Stimulated activated CD8-positive, alpha-beta memory T cell treated with anti-CD3 and anti-CD28 coated beads, Interleukin-12 subunit alpha, Interleukin-12 subunit beta, amount 100 ng/mL, for 24 hours (primary cell): ENCODE results near the gene CDCA7.
"Not testable (repeated sequence)": the region's sequence is repeated elsewhere in the genome, so short reads cannot be mapped to it uniquely, and the experiment has no call there.

ENCODE experiments used
- DNase-seq: peaks from one replicate; pipeline ENCODE4 v3.0.0-alpha.2; 2020; ENCODE audit errors: extremely low read depth

The CDCA7 gene

GRCh38 chr2:173359231-173359630, 4.6 kb downstream of the CDCA7 start:
- no peak for DNase-seq

DNA sequence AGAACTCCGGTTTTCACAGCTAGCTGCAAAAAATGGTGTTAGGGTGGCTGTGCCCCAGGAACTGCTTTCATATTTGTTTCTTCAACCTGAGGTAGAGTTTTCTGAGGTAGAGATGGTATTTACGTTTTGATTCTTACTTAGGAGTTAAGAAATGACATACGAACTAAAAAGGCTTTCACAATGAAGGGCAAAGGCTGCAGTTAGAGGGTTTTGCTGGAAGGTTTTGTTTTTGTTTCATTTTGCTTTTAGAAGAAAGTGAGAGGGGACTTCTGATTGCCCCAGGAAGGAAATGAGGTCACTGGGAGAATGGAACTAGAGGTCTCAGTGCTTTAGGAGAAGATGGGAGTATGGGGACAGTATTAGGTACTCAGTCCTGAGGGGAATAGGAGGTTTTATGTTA, 15.5 kb downstream of the CDCA7 start:
- no peak for DNase-seq

DNA sequence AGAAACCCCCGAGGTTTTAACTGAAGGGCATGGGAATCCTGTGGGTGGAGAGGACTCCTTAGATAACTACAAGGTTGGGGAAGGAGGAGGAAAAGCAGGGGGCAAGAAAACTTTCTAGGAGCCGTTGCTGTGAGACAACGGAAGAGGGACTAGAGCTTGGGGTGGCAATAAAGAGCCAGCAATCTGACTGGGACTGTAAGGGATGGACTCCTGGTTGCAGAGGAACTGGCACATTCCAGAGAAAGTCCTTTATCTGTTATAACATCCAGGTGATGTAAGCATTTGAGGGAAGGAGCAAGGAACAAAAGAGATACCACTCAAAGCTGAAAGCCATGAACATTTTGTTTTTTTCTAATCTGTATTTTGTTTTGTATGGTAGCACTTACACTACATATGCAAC, 16.4 kb downstream of the CDCA7 start:
- no peak for DNase-seq

- no peak for DNase-seq
Observed at GRCh38 chr2:173373290-173373689, 18.6 kb downstream of the CDCA7 start.

DNA sequence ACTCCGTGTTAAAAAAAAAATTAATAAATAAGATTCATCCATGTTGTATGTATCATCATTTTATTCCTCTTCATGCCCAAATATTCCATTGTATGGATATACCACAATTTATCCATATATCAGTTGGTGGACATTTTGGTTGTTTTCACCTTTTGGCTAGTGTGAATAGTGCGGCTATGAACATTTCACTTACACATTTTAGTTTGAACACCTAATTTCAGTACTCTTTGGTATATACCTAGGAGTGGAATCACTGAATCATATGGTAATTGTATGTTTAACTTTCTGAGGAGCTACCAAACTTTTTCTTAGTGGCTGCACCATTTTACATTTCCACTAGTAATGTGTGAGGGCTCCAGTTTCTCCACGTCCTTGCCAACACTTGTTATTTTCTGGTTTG, 20.0 kb downstream of the CDCA7 start:
- no peak for DNase-seq

DNA sequence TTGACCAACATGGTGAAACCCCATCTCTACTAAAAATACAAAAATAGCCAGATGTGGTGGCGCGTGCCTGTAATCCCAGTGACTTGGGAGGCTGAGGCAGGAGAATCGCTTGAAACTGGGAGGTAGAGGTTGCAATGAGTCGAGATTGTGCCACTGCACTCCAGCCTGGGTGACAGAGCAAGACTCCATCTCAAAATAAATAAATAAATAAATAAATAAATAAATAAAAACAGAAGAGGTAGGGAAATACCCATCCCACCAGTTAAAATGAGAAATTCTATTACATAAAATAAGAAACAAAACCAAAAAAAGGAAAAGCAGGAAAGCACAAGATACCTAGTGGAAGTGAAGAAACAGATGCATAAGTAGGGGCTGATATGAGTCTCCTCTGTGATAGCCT, 30.9 kb downstream of the CDCA7 start:
- DNase-seq: not testable (repeated sequence)

- DNase-seq: no peak
Observed at GRCh38 chr2:173386021-173386737, 31.5 kb downstream of the CDCA7 start.

DNA sequence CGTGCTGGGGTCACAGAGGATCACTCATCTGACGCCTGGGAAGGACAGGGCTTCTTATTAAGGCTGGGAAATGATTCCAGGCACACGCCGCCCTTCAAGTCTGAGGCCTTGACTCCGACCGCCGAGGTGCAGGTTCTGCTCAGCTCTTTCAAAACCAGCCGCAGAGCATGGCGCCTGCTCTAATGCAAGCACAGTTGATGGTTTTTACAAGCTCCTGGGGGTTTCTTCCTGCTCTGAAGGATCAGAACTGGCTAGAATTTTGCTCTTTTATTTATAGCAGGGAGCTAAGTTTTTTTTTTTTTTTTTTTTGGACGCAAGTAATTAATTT, 32.0 kb downstream of the CDCA7 start:
- DNase-seq: no peak

DNA sequence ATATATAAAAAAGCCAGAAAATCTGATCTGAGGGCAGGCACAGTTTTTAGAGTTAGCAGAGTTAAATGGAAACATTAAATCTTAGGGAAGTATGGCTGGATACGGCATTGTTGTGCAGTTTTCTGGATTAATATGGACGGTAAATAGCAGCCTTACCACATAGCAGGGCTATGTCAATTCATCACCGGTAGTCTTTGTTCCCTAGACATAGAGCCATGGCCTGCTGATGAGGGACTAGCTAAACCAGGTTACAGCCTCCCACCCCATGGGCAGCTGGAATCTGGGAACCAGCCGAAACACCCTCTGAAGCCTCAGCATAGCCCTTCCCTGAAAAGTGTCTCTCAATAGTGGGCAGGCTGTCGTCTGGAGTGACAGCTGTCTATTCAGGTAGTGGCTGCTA, 32.4 kb downstream of the CDCA7 start:
- DNase-seq: no peak

DNA sequence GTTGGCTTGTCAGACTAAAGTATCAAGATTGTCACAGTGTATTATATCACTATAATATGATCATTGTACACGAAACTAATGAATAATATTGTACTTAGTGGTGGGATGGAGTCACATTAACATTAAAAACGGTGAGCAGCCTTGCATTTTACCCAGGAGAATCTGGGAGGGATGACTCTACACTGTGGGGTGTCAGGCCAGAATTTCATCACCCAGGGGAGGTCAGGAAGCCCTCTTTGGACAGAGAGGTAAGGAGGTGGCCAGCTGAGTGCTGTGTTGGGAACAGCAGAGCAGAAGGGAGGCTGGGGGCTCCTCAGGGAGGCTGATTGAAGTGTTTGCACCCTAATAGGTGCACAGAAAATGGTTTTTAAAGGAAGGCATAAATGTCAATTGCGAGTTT, 33.0 kb downstream of the CDCA7 start:
- no peak for DNase-seq

GRCh38 chr2:173388795-173389194, 34.1 kb downstream of the CDCA7 start:
- no peak for DNase-seq

- DNase-seq: no peak
Observed at GRCh38 chr2:173390036-173390435, 35.4 kb downstream of the CDCA7 start.

DNA sequence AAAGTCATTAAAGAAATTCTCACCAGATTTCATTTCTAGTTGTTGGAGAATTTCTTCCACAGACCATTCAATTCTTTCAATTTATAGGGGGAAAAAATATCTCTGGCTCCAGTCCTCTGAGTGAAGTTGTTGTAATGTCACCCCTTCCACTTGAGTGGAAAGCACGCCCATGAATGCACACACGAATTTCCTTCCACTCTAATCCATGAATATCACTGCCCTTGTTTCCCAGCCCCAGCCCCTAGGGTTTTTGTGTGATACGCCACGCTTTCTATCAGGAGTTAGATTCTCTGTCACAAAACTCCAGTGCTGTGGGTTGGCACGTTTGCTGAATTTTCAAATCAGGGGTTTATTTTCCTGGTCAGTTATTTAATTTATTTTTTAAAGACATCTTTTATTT, 38.1 kb downstream of the CDCA7 start:
- no peak for DNase-seq

DNA sequence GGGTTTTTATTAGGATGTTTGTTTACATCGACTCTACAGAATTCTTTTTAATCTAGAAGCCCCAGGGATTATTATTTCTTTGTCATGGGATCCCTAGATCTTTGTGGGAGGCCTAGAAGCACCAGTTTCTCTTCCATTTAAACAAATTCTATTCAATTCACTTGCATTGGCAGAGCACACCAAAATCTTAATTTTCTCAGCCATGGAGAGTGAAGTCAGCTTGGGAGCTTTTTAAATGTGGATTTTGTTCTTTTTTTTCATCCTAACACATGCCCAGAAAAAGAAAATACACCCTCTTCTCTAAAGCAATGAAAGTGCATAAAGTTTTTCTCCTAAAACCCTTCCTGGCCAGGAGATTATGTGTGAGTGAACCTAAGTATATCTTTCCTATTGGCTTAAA, 38.5 kb downstream of the CDCA7 start:
- no peak for DNase-seq

DNA sequence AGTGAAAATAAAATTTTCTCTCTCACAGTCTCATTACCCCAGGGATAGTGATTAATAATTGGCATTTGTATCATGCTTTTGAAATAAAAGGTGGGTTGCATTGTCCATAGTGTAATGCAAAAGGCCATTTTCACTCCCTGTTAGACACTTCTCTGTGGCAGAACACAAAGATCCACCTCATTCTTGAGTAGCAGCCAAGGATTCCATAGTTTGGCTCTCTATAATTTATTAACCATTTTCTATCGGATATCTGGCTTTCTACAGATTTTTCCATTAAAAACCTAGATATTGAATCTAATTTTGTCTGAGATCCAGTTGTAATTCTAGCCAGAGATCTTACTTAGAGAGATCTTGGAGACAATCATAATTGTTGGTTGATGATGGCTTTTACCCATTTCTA, 39.0 kb downstream of the CDCA7 start:
- no peak for DNase-seq

DNA sequence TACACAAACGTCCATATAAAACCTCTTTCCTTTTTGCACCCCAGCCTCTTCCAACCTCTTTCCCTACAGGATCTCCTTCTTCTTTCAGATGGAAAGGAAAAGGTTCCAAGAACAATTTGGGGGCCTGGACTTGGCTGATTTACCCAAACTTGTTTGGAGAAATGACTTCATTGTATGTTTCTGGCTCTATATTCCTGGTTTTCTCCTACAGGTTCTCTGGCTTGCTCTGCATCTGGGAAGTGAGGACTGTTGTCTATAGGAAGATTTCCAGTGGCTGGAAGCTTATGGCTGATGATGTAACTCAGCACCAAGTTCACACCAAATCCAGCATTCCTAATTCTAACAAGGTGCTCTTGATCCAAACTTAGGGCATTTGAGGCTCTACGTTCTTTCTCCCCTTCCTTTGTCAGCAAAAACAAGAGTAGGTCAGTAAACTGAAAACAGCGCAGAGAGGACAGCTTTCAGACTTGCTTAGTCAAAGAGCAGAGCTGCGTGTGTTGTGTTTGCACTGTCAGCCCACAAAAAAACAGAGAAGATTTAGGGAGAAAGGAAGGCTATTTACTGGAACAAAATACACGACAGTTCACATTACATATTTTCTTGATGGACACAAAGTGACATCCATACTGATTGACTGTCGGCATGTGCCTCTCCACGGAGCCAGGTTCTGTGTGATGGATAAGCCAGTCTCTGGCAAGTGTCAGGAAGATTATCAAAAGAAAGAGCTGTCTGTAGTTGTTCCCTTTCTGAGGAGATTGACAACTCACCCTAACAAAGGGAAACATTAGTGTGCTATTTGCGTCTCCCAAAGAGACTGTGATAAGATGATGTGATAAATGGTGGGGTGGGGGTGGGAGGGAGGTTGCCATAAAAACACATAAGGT, 39.7 kb downstream of the CDCA7 start:
- no peak for DNase-seq

DNA sequence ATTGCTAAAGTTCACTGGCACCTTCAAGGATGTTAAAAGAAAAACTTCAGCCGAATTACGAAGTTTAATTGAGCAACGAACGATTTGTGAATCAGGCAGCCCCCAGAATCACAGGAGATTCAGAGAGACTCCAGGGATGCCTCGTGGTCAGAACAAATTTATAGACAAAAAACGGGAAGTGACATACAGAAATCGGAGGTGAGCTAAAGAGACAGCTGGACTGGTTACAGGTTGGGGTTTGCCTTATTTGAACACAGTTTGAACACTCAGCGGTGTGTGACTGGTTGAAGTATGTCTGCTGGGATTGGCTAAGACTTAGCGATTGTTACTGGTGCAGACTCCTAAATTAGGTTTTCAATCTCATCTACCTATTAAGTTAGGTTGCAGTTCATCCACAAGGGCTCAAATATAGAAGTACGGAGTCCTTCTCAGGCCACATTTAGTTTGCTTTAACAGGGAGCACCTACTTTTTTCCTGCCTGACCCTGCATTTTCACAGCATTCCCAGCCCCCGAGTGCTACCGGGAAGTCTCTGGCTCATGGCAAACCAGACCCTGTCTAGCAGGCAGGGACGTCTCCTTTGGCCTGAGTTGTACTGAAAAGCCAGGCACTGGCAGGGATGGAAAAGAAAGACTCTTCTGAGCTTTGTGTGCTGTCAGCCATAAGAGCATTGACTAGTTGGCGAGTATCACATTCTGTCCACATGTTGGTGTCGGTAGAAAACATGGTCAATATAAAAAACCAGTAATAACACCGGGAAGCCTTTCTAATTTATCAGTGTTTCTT, 41.1 kb downstream of the CDCA7 start:
- no peak for DNase-seq

DNA sequence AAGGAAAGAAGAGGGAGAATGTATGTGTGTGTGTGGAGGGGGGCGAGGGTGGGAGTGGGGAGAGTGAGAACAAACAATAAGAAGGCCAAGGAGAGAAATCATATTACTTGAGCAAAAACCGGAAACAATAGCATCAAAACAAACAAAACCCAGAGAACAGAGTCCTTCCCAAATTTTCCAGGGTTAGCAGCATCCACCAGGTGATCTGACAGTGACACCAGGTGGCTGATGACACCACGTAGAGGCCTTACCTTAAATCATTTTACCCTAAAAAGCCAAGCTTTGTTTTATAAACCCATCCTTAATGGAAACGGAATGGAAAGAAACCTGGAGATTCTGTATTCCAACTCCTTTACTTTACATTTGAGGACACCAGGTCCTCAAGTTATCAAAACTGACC, 42.9 kb downstream of the CDCA7 start:
- DNase-seq: no peak

DNA sequence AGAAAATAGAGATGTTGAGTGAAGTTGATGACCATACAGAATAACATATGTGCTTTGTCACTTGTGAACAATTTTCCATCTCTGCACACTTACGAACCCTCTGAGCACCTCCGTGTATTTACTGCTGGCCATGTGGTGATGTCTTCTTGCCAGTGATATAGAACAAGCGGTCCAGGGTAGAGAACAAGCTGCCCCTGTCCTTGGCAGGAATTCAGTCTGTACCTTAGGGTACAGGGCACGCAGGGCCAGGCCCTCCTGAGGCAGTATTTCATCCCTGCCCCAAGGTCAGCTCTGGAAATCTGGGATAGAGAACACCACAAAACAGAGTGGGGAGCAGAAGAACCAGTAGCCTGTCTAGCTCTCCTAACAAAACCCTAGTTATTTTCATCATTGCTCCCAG, 44.6 kb downstream of the CDCA7 start:
- no peak for DNase-seq

DNA sequence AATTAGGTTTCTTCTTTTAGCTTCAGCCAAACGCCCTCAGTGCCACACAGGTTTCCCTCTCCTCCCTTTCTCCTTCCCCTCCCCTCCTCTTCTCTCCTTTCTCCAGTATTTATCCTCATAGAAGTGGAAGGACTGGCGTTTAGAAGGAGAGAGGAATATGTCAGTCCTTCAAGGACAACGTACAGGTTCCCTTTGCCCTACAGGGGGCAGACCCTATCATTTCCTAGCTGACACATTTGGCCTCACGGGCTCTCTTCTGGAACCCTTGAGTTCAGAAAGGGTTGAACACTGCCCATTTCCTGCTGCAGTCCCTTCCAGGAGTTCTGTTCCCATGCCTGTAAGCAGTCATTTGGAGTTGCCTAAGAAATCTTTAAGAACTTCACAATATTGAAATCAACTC, 46.1 kb downstream of the CDCA7 start:
- no peak for DNase-seq

GRCh38 chr2:173401716-173402326, 47.1 kb downstream of the CDCA7 start:
- no peak for DNase-seq

DNA sequence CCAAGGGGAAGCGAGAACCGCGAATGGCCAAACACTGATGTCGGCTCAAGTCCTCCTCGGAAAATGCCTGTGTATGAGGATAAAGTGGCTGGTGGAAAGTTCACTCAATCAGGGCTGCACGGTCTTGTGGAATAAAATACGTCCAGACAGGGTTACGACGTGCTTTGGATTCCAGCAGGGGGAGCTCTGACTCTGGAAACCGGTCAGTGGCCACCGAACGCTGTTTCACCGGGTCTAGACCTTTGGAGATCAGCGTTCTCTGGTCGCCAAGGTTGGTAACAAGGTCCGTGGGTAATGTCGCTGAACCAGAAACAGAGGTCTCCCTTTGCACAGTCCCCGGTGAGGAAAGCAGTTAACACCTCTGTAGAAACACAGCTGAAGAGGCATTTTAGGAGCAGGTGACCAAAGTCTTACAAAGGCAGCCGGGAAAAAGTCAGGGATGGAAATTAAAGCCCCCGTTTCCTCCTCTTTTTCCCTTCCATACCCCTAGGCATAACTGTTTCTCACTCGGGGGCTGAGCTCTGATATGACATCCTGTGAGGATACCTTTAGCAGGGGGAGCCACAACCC, 47.8 kb downstream of the CDCA7 start:
- DNase-seq: peak; percentile 49
